ENCODE results near the gene CIZ1.
"Not testable (repeated sequence)": the region's sequence is repeated elsewhere in the genome, so short reads cannot be mapped to it uniquely, and the experiment has no call there.

CIZ1 gene, protein sequence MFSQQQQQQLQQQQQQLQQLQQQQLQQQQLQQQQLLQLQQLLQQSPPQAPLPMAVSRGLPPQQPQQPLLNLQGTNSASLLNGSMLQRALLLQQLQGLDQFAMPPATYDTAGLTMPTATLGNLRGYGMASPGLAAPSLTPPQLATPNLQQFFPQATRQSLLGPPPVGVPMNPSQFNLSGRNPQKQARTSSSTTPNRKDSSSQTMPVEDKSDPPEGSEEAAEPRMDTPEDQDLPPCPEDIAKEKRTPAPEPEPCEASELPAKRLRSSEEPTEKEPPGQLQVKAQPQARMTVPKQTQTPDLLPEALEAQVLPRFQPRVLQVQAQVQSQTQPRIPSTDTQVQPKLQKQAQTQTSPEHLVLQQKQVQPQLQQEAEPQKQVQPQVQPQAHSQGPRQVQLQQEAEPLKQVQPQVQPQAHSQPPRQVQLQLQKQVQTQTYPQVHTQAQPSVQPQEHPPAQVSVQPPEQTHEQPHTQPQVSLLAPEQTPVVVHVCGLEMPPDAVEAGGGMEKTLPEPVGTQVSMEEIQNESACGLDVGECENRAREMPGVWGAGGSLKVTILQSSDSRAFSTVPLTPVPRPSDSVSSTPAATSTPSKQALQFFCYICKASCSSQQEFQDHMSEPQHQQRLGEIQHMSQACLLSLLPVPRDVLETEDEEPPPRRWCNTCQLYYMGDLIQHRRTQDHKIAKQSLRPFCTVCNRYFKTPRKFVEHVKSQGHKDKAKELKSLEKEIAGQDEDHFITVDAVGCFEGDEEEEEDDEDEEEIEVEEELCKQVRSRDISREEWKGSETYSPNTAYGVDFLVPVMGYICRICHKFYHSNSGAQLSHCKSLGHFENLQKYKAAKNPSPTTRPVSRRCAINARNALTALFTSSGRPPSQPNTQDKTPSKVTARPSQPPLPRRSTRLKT
- total RNA-seq: 67.7 to 105 (median 93.0) reads per million in 4 experiments

DNA sequence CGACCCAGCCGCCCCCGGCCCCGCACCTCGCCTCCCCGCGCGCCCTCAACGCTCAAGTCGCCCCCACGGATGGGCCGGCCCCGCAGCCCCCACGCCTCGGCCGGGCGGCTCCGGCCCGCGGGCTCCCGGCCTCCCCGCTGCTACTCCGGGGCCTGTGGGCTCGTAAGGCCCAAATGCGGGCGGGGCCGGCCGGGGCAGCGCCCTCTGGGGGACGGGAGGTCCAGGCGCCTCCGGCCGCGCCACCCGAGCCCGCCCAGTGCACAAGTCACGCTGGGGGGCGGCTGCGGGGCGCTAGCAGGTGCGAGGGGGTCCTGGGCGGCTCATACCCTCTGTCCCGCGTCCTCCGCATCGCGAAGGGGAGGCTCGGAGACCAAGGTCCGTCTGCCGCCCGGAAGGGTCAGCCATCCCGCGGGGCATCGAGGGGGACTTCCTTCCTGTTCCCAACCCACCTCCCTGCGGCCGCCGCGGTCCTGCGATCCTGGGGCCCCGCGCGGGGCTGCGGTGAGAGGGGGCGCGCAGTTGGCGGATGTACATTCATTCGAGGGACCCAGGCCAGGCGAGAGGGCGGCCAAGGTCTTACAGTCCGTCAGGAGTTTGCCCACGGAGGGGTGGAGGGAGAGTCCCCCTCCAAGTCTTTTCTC lies at the start of gene CIZ1:
TSS of gene CIZ1 (minus strand) at position 167 of the 641 bp plus-strand sequence. CDS start 715 bp downstream, outside the sequence.
- DNase-seq: peak; percentile 51

DNA sequence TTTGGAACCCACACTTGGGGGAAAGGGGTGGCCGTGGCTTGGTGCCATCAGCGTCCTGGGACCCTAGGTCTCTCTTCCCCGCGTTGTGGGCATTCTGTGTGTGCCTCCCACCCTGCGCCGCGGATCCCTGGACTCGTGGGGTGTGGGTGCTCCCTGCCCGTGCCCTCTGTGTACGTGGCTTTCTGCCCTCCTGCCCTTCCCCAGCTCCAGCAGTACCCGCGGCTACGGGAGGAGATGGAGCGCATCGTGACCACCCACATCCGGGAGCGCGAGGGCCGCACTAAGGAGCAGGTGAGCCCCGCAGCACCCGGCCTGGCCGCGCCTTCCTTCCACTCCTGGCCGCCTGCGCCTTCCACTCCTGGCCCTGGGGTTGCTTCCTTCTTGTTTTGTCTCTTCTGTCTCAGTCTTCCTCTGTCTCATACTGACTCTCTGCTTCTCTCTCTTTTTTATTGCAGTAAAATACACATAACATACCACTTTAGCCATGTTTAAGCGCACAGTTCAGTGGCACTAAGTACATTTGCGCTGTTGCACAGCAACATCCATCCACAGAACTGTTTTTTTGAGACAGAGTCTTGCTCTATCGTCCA lies 42.5 kb upstream of the CIZ1 start:
- no peak for DNase-seq

DNA sequence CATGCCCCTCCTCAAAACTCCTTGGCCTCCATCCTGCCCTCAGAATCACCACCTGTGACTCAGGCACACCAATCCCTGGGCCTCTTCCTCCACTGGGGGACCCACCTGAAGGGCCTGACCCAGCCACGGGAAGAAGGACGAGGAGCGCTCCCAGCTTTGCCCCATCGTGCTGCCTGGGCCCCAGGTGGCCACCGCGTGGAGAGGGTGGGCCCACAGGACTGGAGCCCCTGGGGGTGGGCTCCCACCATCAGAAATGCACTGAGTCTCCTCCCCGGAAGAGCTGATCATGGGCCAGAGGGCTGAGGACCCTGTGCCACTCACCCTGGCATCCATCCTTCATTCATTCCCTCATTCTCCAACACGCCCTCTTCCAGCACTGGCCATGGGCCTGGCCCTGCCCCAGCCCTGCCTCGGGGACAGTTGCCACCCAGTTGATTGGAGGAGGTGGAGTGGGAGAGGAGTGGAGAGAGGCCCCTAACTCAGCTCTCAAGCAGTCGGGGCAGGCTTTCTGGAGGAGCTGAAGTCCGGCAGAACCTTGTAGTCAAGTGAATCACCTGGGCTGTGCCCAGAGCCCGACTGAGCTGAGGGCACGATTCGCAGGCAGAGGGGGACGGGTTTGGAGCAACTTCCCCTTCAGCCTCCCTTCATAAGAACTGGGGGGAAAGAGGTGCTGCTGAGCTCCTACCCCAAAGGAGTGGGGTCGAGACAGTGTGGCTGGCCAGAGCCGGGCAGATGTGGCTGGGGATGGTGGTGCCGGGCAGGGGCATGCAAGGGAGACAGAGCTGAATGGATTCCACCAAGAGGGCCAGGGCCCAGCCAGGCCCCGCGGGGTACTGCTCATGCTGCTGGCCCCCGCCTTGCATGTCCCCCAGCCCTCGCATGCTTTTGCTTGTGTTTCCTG lies 41.4 kb upstream of the CIZ1 start:
- DNase-seq: no peak

DNA sequence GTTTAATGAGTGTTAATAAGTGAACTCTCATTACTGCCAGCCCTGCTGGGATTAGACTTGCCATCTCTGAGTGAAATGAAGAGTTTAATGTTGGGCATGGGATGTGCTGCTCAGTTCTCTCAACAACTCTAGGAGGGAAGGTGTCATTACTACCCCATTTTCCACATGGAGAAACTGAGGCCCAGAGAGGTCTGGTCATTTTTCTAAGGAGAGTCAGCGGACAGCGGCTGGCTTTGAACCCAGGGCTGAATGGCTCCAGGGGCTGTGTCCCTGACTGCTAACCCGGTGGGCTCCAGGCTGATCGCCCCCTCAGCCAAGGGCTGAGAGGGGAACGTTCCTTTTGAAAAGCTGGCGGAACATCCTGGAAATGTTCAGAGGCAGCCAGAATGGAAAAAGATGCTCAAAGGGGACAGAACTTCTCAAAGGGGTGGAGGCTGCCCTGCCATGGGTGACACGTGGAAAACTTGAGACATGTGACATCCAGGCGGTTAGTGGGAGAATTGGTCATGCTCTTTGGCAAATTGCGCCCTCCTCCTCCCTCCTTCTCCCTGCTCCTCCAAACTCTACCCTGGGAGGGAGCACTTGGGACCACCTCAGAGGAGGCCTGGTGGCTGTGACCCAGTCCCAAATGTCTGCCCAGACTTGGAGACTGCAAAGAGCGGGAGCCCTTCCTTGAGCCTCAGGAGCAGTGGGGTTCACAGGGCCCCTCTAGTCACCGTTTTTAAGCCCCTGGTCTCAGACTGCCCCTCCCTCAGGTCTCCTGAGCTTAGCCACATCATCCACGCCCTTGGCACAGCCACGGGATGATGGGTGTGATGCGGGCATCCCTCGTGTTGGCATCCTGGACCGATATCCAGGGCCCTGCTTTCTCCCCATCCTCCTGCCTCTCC lies 40.5 kb upstream of the CIZ1 start:
- no peak for DNase-seq

DNA sequence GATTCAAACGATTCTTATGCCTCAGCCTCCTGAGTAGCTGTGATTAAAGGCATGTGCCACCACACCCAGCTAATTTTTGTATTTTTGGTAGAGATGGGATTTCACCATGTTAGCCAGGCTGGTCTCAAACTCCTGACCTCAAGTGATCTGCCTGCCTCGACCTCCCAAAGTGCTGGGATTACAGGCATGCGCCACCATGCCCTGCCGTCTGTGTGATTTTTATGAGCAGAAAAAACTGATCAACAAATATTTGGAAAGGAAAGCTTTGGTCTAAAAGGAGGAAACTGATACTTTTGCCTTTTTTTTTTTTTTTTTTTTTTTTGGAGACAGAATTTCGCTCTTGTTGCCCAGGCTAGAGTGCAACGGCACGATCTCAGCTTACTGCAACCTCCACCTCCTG lies 39.5 kb upstream of the CIZ1 start:
- not testable (repeated sequence) for DNase-seq

DNA sequence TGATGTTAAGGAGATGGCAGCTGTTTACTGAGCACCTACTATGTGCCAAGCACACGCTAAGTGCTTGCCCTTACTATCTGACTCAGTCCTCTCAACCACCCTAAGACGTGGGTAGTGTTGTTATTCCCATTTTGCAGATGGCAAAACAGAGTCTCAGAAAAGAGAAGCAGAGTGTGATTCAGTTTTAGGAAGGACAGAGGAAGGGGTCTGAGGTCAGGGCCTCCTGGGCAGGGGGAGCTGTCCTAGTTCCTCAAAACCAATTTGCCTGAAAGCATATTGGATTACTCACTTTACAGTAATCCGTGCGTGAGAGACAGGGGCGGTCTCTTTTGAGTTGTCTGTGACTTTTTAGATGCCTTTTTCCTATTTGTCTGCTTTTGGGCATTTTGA lies 35.0 kb upstream of the CIZ1 start:
- no peak for DNase-seq

DNA sequence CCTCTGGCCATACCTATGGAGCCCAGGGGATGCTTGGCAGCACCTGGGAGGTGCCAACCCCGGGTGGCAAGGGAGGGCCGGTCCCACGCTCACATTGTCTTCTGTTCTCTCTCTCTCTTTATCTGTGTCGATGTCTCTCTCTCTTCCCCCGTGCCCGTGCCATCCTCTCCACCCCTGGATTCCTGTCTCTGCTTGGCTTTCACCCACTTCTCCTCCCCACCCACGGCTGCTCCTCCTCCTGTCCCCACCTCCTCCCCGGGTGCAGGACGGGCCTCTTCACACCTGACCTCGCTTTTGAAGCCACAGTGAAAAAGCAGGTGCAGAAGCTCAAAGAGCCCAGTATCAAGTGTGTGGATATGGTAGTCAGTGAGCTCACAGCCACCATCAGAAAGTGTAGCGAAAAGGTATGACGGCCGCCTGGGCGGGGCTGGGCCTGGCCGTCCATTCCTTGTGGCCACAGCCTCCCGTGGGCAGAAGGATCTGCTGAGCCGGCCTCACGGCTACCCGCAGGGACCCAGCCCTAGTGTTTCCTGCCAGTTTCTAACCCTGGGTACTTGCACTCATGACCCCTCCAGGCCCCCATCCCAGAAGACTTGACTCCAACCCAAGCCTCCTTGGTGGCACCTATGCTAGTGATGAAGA lies 34.5 kb upstream of the CIZ1 start:
- DNase-seq: no peak

DNA sequence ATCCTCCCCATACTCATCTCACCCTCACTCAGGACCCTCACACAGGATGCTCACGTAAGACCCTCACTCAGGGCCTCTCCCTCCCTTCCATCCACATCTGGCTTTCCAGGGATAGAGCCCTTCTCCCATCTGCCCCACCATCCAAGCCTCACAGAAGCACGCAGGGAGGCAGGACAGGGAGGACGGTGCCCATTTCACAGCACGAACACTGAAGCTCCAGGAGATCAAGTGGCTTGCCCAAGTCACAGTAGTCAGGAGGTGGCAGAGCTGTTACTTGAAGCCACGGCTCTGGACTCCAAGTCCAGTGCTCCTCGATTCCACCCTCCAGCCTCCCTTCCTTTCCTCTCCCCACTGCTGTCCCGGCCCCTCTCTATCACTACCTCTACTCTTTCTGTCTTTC lies 33.5 kb upstream of the CIZ1 start:
- DNase-seq: no peak

DNA sequence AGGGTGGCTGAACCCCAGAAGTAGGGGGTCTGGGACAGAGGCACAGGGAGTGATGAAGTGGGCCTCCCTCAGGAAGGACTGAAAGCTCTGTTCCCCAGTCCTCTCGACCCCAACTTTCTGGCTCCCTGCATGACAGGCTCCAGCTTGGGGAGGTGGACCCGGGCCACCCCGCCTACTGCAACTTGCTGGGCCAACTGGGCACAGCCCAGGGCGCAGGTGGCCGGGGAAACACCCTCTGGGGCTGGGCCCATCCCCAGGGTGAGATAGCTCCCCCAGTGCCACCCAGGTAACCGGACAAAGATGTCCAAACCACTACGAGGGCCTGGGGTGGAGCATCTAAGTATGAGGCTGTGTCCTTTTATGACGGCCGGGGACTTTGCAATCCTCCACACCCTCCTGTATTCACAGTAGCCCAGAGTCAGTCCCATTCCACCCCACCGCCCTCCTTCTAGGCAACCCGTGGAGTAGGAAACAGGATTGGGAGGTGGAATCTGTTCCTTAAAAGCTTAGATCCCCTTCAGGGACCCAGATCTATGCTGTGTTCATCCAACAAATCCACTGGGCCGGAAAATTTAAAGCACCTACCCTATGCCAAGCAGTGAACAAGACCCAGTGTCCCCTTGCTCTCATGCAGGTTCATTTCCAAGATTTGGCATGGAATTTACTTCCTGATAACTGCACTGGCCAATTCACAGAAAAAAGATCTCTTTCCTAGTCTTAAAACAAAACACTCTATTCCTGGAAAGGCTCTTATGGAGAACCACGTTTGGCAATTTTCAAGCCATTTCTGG lies 31.7 kb upstream of the CIZ1 start:
- no peak for DNase-seq

DNA sequence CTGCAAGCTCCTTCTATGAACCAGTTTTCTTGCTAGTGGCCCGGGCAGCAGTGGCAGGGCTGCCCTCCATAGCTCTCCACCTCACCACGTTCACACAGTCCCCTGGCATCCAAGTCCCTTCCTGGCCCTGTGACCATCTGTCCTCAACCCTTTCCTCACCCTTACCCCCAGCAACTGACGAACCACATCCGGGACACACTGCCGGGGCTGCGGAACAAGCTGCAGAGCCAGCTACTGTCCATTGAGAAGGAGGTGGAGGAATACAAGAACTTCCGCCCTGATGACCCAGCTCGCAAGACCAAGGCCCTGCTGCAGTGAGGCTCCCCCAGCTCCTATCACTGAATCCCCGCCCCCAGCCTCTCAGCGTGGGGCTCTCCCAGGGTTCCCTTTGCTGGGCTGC lies 30.7 kb upstream of the CIZ1 start:
- DNase-seq: no peak

DNA sequence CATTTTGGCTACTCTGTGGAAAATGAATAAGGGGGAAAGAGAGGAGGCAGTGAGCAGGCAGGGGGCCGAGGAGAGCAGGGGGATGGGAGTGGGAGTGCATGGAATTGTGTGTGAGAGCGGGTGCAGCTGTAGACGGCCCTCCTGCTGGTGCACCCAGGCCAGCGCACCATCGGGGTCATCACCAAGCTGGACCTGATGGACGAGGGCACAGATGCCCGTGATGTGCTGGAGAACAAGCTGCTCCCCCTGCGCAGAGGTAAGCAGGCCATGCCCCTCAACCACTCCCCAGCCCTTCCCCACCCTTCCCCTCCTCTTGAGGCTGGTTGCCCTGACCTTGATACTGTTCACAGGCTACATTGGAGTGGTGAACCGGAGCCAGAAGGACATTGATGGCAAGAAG lies 28.5 kb upstream of the CIZ1 start:
- DNase-seq: no peak

DNA sequence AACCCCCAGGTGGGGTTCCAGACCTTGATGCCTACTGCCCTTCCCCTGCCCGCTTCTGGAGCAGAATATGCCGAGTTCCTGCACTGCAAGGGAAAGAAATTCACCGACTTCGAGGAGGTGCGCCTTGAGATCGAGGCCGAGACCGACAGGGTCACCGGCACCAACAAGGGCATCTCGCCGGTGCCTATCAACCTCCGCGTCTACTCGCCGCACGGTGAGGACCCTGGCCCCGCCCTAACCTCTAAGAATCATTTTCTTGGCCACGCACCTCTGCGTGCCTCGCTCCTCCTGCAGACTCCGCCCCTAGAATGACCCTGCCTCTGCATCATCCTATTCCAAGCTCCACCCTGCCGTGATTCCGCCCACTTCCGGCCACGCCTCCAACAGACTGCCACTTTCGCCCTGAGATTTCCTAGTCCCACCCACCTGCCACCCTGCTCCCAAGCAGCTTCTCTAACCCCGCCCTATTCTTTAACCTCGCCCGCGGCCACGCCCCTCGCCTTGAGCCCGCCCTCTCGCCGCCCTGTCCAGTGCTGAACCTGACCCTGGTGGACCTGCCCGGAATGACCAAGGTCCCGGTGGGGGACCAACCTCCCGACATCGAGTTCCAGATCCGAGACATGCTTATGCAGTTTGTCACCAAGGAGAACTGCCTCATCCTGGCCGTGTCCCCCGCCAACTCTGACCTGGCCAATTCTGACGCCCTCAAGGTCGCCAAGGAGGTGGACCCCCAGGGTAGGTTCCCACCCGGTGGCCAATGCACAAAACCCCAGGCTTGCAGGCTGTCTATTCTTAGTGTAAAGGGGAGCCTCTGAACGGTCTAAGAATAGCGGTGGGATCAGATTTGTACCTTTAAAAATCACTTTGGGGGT lies 27.4 kb upstream of the CIZ1 start:
- peak; percentile 87 for DNase-seq

DNA sequence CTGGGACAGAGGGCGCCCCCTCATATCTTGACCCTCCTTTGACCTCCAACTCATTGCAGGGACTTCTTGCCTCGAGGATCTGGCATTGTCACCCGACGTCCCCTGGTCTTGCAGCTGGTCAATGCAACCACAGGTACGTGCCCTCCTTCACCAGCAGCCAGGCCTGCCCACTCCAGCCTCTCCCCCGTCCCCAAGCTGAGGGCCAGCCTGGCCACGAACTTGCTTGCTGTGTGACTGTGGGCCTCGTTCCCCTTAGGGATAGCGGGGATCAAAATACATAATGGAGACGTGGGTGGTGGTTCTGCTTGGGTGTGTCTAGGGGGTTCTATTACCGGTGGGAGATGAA lies 26.8 kb upstream of the CIZ1 start:
- DNase-seq: no peak

DNA sequence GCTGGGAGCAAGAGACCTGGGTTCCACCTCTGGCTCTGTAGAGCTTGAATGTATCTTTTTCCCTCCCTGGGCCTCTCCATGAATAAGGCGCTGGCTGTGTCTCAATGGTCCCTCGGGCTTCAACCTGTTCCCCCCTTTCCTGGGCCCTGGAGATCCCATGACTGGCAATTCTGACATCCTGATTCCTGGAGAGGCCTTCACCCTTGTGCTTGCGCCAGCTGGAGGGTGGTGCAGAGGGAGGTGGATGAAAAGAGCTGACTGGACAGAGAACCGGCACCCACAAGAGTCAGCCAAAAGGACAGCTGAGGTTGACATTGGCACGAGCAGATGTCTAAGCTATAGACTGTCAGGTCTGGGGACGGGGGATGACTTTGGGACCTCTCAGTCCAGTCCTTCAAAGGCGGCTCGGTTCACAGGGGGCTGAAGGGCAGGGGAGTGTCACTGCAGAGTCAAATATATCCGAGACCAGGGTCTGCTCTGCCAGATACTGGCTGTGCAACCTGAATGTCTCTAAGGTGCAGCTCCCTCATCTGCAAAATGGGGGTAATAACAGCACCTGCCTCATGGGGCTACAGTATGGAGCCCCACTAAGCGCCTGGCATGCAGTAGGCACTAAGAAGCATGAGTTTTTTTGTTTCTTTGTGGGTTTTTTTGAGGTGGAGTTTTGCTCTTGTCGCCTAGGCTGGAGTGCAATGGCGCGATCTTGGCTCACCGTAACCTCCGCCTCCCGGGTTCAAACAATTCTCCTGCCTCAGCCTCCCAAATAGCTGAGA lies 25.6 kb upstream of the CIZ1 start:
- no peak for DNase-seq

DNA sequence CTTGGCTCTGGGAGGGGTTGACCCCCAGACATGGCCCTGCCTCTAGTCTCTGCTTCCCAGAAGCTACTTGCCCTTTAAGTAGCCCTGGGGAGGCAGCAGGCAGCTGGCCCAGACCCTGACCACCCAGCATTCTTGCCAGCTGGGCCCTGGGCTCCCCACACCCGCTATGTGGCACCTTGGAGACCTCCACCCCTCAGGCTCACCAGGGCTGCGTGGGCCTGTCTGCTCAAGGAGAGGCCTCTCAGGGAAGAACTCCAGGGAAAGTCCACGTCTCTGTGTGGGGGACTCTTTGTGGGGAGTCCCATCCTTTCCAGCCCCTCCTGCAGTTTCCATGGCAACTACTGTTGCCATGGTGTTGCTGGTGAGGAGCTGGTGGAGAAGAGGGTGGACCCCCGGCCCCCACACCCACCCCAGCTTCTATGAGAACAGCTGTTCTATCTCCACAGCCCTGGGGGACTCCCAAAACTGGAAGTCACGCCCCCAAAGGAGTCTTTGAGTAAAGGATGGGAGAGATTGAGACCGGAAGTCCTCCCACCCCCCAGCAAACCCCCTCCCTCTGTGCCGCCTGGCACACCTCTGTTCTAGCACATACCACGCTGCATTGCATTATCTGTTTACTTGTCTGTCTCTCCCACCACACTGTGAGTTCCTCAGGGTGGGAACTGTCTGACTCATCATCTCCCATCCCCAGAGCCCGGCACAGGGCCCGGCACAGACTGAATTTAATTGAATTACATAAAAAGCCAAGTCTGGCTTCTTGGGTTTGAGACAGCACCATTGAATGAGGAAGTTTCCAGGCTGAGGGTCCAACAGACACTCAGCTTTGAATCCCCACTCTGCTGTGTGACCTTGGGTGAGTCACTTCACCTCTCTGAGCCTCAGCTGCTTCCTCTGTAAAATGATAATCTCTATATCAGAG lies 24.4 kb upstream of the CIZ1 start:
- no peak for DNase-seq

Data from effector CD8-positive, alpha-beta T cell (primary cell).